Measurements from ENCODE around the gene ACOT13.

- TF ChIP-seq CTCF (IDR thresholded peaks at IDR 0.05) (no peak), ZFX (IDR thresholded peaks at IDR 0.05; ENCODE audit: borderline replicate concordance) (no peak)
Measured at GRCh38 chr6:24699521-24700359, 32.9 kb downstream of the ACOT13 start.

Measured in 22Rv1 (cell line).